ENCODE measurements around the gene PTH2.

The PTH2 gene

GRCh38 chr19:49430678-49431329 lies 7.6 kb upstream of the PTH2 start:
- no peak for DNase-seq (ENCODE audit: low read depth)
- H3K4me3 ChIP-seq (ENCODE audit: low read length): no peak overlapping the region
- peak; percentile 27 for TF ChIP-seq CTCF (conservative IDR thresholded peaks at IDR 0.05; ENCODE audit: low read depth, low read length)

- DNase-seq (ENCODE audit: low read depth): no peak
- no peak overlapping the region for H3K4me3 ChIP-seq (ENCODE audit: low read length)
- TF ChIP-seq CTCF (conservative IDR thresholded peaks at IDR 0.05; ENCODE audit: low read depth, low read length): no peak
These were observed 7.0 kb upstream of the PTH2 start for GRCh38 chr19:49430172-49430677.

GRCh38 chr19:49428547-49429451 lies 5.6 kb upstream of the PTH2 start:
- no peak overlapping the region for H3K4me3 ChIP-seq (ENCODE audit: low read length)
- DNase-seq (ENCODE audit: low read depth): no peak
- TF ChIP-seq CTCF (conservative IDR thresholded peaks at IDR 0.05; ENCODE audit: low read depth, low read length): no peak

- no peak for TF ChIP-seq CTCF (conservative IDR thresholded peaks at IDR 0.05; ENCODE audit: low read depth, low read length)
- H3K4me3 ChIP-seq (ENCODE audit: low read length): no peak overlapping the region
- no peak for DNase-seq (ENCODE audit: low read depth)
These were observed 4.8 kb upstream of the PTH2 start for GRCh38 chr19:49427855-49428546.

- DNase-seq (ENCODE audit: low read depth): no peak
- TF ChIP-seq CTCF (conservative IDR thresholded peaks at IDR 0.05; ENCODE audit: low read depth, low read length): no peak
- H3K4me3 ChIP-seq (ENCODE audit: low read length): no peak overlapping the region
These were observed 4.1 kb upstream of the PTH2 start for GRCh38 chr19:49427339-49427738.

GRCh38 chr19:49425922-49426592 lies 2.8 kb upstream of the PTH2 start:
- H3K4me3 ChIP-seq (ENCODE audit: low read length): no peak overlapping the region
- DNase-seq (ENCODE audit: low read depth): no peak
- no peak for TF ChIP-seq CTCF (conservative IDR thresholded peaks at IDR 0.05; ENCODE audit: low read depth, low read length)

All from retinal pigment epithelial cell (primary cell).